Testis (tissue), 2 donors: ENCODE data around the gene RXRA.

Experiments
- CTCF ChIP-seq, 3 experiments: fragments of 450-650 bp in 2 of 3; fragments of 200-600 bp in 1 of 3; sonication (generic) in 1 of 3; IDR thresholded peaks; one replicate each; pipeline ENCODE4 v1.5.1; 2016 to 2019; ENCODE audit warnings: antibody characterized with exemption in 3 of 3, mild to moderate bottlenecking in 2 of 3, moderate library complexity in 1 of 3
- POLR2A ChIP-seq: fragments of 450-650 bp; IDR thresholded peaks from one replicate; pipeline ENCODE4 v1.6.1; 2017; ENCODE audit warnings: antibody characterized with exemption, mild to moderate bottlenecking, moderate library complexity

- peak; percentile 64 to 92 (median 78) for TF ChIP-seq CTCF (IDR thresholded peaks at IDR 0.05)
- no peak for TF ChIP-seq POLR2A
Observed at GRCh38 chr9:134449180-134449916, 123.1 kb downstream of the RXRA start.
